ENCODE measurements around the gene CDC42EP3. TPM values are rescaled to one million over a fixed set of nuclear protein-coding genes. Genes with fewer than 3 reads are reported as not detected.

CDC42EP3 gene
- total and polyA plus RNA-seq, 3 donors from 2014 or later, result 44.3 to 107 (median 50.6) TPM

- no peaks in the 10 kb centered on the region for H3K4me1 ChIP-seq
- TF ChIP-seq POLR2A (IDR thresholded peaks at IDR 0.05), result no peak
Observed at GRCh38 chr2:37642907-37643729, 28.3 kb downstream of the CDC42EP3 start.

GRCh38 chr2:37641582-37642171 is 29.8 kb downstream of the CDC42EP3 start:
- Histone ChIP-seq H3K9me3 (no peaks in the 10 kb centered on the region), H3K27ac (no peak overlapping the region), H3K36me3 (ENCODE audit: low read depth, missing control alignments) (no peaks in the 10 kb centered on the region), H3K4me3 (no peak overlapping the region), H3K27me3 (no peaks in the 10 kb centered on the region), H3K4me1 (no peaks in the 10 kb centered on the region)
- TF ChIP-seq CTCF (IDR thresholded peaks at IDR 0.05) (no peak), POLR2A (IDR thresholded peaks at IDR 0.05) (no peak)
- no peak for DNase-seq
- WGBS, 2 donors, result 54 to 55% methylated on average over 7 of the region's 7 CpGs
- intact Hi-C loops (cut with DNase I; ENCODE audit: low total_unique reads), result no loop called here

More at GRCh38 chr2:37642907-37643729, 28.3 kb downstream of the CDC42EP3 start:
- no peak for DNase-seq
- H3K4me3 ChIP-seq, result no peak overlapping the region
- WGBS, 2 donors, result 92 to 93% methylated on average over 6 of the region's 6 CpGs
- no peak overlapping the region for H3K27ac ChIP-seq
- H3K36me3 ChIP-seq (ENCODE audit: low read depth, missing control alignments), result no peaks in the 10 kb centered on the region
- intact Hi-C loops (cut with DNase I; ENCODE audit: low total_unique reads), result no loop called here
- no peaks in the 10 kb centered on the region for H3K9me3 ChIP-seq
- no peaks in the 10 kb centered on the region for H3K27me3 ChIP-seq

- TF ChIP-seq CTCF (IDR thresholded peaks at IDR 0.05), result no peak
- no peak for TF ChIP-seq POLR2A (IDR thresholded peaks at IDR 0.05)
- no peak for DNase-seq
- Histone ChIP-seq H3K27ac (no peak overlapping the region), H3K9me3 (no peaks in the 10 kb centered on the region), H3K4me1 (no peaks in the 10 kb centered on the region), H3K27me3 (no peaks in the 10 kb centered on the region), H3K4me3 (no peak overlapping the region), H3K36me3 (ENCODE audit: low read depth, missing control alignments) (no peaks in the 10 kb centered on the region)
- WGBS, 2 donors, result 47 to 61% methylated on average over 3 of the region's 3 CpGs
- intact Hi-C loops (cut with DNase I; ENCODE audit: low total_unique reads), result no loop called here
Observed at GRCh38 chr2:37639631-37640030, 31.8 kb downstream of the CDC42EP3 start.

GRCh38 chr2:37638973-37639372 is 32.5 kb downstream of the CDC42EP3 start:
- Histone ChIP-seq H3K27ac (no peak overlapping the region), H3K4me1 (no peaks in the 10 kb centered on the region)
- 85 to 94% methylated on average over 3 of the region's 3 CpGs for WGBS, 2 donors

More at GRCh38 chr2:37638973-37639372, 32.5 kb downstream of the CDC42EP3 start:
- DNase-seq, result no peak
- intact Hi-C loops (cut with DNase I; ENCODE audit: low total_unique reads), result no loop called here
- Histone ChIP-seq H3K27me3 (no peaks in the 10 kb centered on the region), H3K9me3 (no peaks in the 10 kb centered on the region), H3K36me3 (ENCODE audit: low read depth, missing control alignments) (no peaks in the 10 kb centered on the region), H3K4me3 (no peak overlapping the region)
- no peak for TF ChIP-seq CTCF (IDR thresholded peaks at IDR 0.05)
- no peak for TF ChIP-seq POLR2A (IDR thresholded peaks at IDR 0.05)

Data from testis (tissue), 3 donors.